Natural killer cell (primary cell): ENCODE data around the gene POLR1D. TPM values are rescaled to one million over a fixed set of nuclear protein-coding genes. Genes with fewer than 3 reads are reported as not detected.

Experiments
- ATAC-seq, 3 donors: fragments of 150-1000 bp in 2 of 3; fragments of 200-7000 bp in 1 of 3; cut with Tn5 transposase; 1 replicate in 1 of 3; 2 replicates in 2 of 3; pipeline ENCODE4 v1.10.0; 2021; ENCODE audit warnings: mild to moderate bottlenecking in 2 of 3, moderate library complexity in 2 of 3
- DNase-seq, 2 donors: peaks; one replicate each; pipeline versions ENCODE4 v3.0.0 to v3.0.0-alpha.2; 2013 to 2021; ENCODE audit warnings: mixed read lengths in 1 of 2
- H3K27ac ChIP-seq: one replicate; pipeline ENCODE4 v1.5.1; 2013; ENCODE audit warnings: mild to moderate bottlenecking, low read length
- H3K27me3 ChIP-seq: one replicate; pipeline ENCODE4 v1.6.1; 2013; ENCODE audit warnings: low read length; ENCODE audit not compliant: control insufficient read depth, insufficient read depth
- H3K36me3 ChIP-seq: one replicate; pipeline ENCODE4 v1.6.1; 2013; ENCODE audit warnings: low read length; ENCODE audit not compliant: control insufficient read depth, insufficient read depth
- H3K4me1 ChIP-seq: one replicate; pipeline ENCODE4 v1.6.1; 2013; ENCODE audit warnings: low read length; ENCODE audit not compliant: control insufficient read depth, insufficient read depth
- H3K4me3 ChIP-seq: one replicate; pipeline ENCODE4 v1.5.1; 2013; ENCODE audit warnings: low read length
- H3K9me3 ChIP-seq: one replicate; pipeline ENCODE4 v1.6.1; 2013; ENCODE audit warnings: low read length; ENCODE audit not compliant: control insufficient read depth, insufficient read depth
- H3K27ac Mint-ChIP-seq, 2 donors: one replicate each; pipeline ENCODE4 v1.8.0; 2022; ENCODE audit warnings: mild to moderate bottlenecking in 2 of 2, mixed read lengths in 2 of 2, moderate library complexity in 1 of 2
- H3K27me3 Mint-ChIP-seq, 2 donors: one replicate each; pipeline ENCODE4 v1.8.0; 2022; ENCODE audit warnings: low read depth in 2 of 2, mixed read lengths in 2 of 2
- H3K36me3 Mint-ChIP-seq: one replicate; pipeline ENCODE4 v1.8.0; 2022; ENCODE audit warnings: mixed read lengths
- H3K4me1 Mint-ChIP-seq, 2 donors: one replicate each; pipeline ENCODE4 v1.8.0; 2022; ENCODE audit warnings: mixed read lengths in 2 of 2
- H3K4me3 Mint-ChIP-seq: one replicate; pipeline ENCODE4 v1.8.0; 2022; ENCODE audit warnings: mild to moderate bottlenecking, moderate library complexity, mixed read lengths
- H3K9me3 Mint-ChIP-seq, 2 donors: one replicate each; pipeline ENCODE4 v1.8.0; 2022; ENCODE audit warnings: mixed read lengths in 2 of 2
- CTCF ChIP-seq: fragments of 200-600 bp; IDR thresholded peaks from one replicate; pipeline ENCODE4 v1.8.0; 2022; ENCODE audit warnings: antibody characterized with exemption
- WGBS: methylation state at CpG from one replicate; pipeline ENCODE4 v1.1.7; 2013; ENCODE audit warnings: missing lambda C conversion rate; ENCODE audit not compliant: insufficient coverage; 5-methylcytosine and 5-hydroxymethylcytosine counted together
- intact Hi-C: fragments of 100-400 bp; cut with micrococcal nuclease; formaldehyde crosslinking; loops from one replicate; pipeline ENCODE4 v1.14.2; 2022
- total RNA-seq, 4 donors: library from RNA; stranded (reverse); fragments of 120-200 nt in 1 of 4; gene quantifications; one replicate each; pipeline versions ENCODE4 v1.2.3 to v1.2.4, GENCODE V29; 2013 to 2022

POLR1D gene
- total RNA-seq, 3 donors from 2014 or later (not counting 1 experiment from before 2014, with no cell fraction given): 109 to 132 (median 116) TPM

GRCh38 chr13:27605610-27606200 is 16.0 kb upstream of the POLR1D start:
- ATAC-seq (no peak), DNase-seq (no peak)
- Histone ChIP-seq H3K36me3 (no peaks in the 10 kb centered on the region), H3K4me3 (no peak overlapping the region), H3K9me3 (no peaks in the 10 kb centered on the region), H3K27me3 (no peaks in the 10 kb centered on the region), H3K4me1 (no peaks in the 10 kb centered on the region), H3K27ac (no peak overlapping the region)
- WGBS: 64% methylated on average over 2 of the region's 2 CpGs
- Mint-ChIP-seq H3K36me3 (no peaks in the 10 kb centered on the region), H3K9me3 (no peaks in the 10 kb centered on the region), H3K27me3 (no peaks in the 10 kb centered on the region), H3K4me1 (peaks cover 42 to 44% of the 10 kb centered on the region in 2 donors), H3K4me3 (no peak overlapping the region), H3K27ac (no peak overlapping the region)
- intact Hi-C loops: no loop called here
- no peak for TF ChIP-seq CTCF

- Mint-ChIP-seq H3K9me3 (no peaks in the 10 kb centered on the region), H3K4me1 (peaks cover 36 to 45% of the 10 kb centered on the region in 2 donors), H3K27ac (no peak overlapping the region), H3K36me3 (no peaks in the 10 kb centered on the region), H3K4me3 (no peak overlapping the region), H3K27me3 (no peaks in the 10 kb centered on the region)
- no peak overlapping the region for H3K4me3 ChIP-seq
- no peaks in the 10 kb centered on the region for H3K27me3 ChIP-seq
- H3K27ac ChIP-seq: no peak overlapping the region
- no peak for ATAC-seq
- intact Hi-C loops: no loop called here
- no peaks in the 10 kb centered on the region for H3K4me1 ChIP-seq
- no peak for TF ChIP-seq CTCF
- H3K36me3 ChIP-seq: no peaks in the 10 kb centered on the region
- 38% methylated on average over 2 of the region's 4 CpGs for whole genome bisulfite sequencing
- no peaks in the 10 kb centered on the region for H3K9me3 ChIP-seq
- DNase-seq: no peak
These were observed 14.6 kb upstream of the POLR1D start for GRCh38 chr13:27607125-27607524.

GRCh38 chr13:27613628-27614027 is 8.1 kb upstream of the POLR1D start:
- no peaks in the 10 kb centered on the region for H3K27me3 ChIP-seq
- H3K4me3 ChIP-seq: no peak overlapping the region
- H3K9me3 Mint-ChIP-seq: no peaks in the 10 kb centered on the region
- no peak for TF ChIP-seq CTCF
- intact Hi-C loops: no loop called here
- no peaks in the 10 kb centered on the region for H3K27me3 Mint-ChIP-seq
- H3K9me3 ChIP-seq: no peaks in the 10 kb centered on the region
- H3K36me3 ChIP-seq: no peaks in the 10 kb centered on the region
- H3K4me1 Mint-ChIP-seq: peaks cover 18 to 50% of the 10 kb centered on the region in 2 donors
- over 99% methylated on average over 7 of the region's 7 CpGs for WGBS
- no peak overlapping the region for H3K4me3 Mint-ChIP-seq
- no peak overlapping the region for H3K27ac Mint-ChIP-seq
- H3K27ac ChIP-seq: no peak overlapping the region
- DNase-seq (no peak), ATAC-seq (no peak)
- H3K4me1 ChIP-seq: peaks cover under 1% of the 10 kb centered on the region
- H3K36me3 Mint-ChIP-seq: no peaks in the 10 kb centered on the region

- no peak for TF ChIP-seq CTCF
- Mint-ChIP-seq H3K4me3 (no peak overlapping the region), H3K27ac (no peak overlapping the region), H3K4me1 (peaks cover 24 to 55% of the 10 kb centered on the region in 2 donors), H3K9me3 (no peaks in the 10 kb centered on the region), H3K36me3 (no peaks in the 10 kb centered on the region), H3K27me3 (no peaks in the 10 kb centered on the region)
- Histone ChIP-seq H3K9me3 (no peaks in the 10 kb centered on the region), H3K27me3 (no peaks in the 10 kb centered on the region), H3K36me3 (peaks cover under 1% of the 10 kb centered on the region), H3K4me3 (no peak overlapping the region), H3K4me1 (peaks cover 25% of the 10 kb centered on the region), H3K27ac (no peak overlapping the region)
- intact Hi-C loops: no loop called here
- DNase-seq (no peak), ATAC-seq (no peak)
- 92% methylated on average over 2 of the region's 3 CpGs for WGBS
These were observed 3.8 kb upstream of the POLR1D start for GRCh38 chr13:27617881-27618321.
